Measurements from ENCODE around the gene MPHOSPH8.
A peak's percentile ranks its signal among the peaks of the same experiment; 100 is the strongest.
"Not testable (repeated sequence)": the region's sequence is repeated elsewhere in the genome, so short reads cannot be mapped to it uniquely, and the experiment has no call there.

The MPHOSPH8 gene

GRCh38 chr13:19634256-19634740 lies 839 bp downstream of the MPHOSPH8 start:
- Histone ChIP-seq H3K36me3 (ENCODE audit: control insufficient read depth, insufficient read depth, low read length) (no peaks in the 10 kb centered on the region), H3K27me3 (replicated peaks; ENCODE audit: control insufficient read depth, insufficient read depth, low read length) (no peaks in the 10 kb centered on the region), H3K4me3 (replicated peaks; ENCODE audit: low read depth, low read length) (peak overlapping the region; percentile 86)
- DNase-seq (ENCODE audit: extremely low read depth, insufficient read length): no peak
- TF ChIP-seq, protein P1, sequence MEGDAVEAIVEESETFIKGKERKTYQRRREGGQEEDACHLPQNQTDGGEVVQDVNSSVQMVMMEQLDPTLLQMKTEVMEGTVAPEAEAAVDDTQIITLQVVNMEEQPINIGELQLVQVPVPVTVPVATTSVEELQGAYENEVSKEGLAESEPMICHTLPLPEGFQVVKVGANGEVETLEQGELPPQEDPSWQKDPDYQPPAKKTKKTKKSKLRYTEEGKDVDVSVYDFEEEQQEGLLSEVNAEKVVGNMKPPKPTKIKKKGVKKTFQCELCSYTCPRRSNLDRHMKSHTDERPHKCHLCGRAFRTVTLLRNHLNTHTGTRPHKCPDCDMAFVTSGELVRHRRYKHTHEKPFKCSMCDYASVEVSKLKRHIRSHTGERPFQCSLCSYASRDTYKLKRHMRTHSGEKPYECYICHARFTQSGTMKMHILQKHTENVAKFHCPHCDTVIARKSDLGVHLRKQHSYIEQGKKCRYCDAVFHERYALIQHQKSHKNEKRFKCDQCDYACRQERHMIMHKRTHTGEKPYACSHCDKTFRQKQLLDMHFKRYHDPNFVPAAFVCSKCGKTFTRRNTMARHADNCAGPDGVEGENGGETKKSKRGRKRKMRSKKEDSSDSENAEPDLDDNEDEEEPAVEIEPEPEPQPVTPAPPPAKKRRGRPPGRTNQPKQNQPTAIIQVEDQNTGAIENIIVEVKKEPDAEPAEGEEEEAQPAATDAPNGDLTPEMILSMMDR (IDR thresholded peaks at IDR 0.05; ENCODE audit: insufficient read depth, low read length, poor library complexity, severe bottlenecking): no peak

- H3K27me3 ChIP-seq (replicated peaks; ENCODE audit: control insufficient read depth, insufficient read depth, low read length); H3K4me3 ChIP-seq (replicated peaks; ENCODE audit: low read depth, low read length); H3K36me3 ChIP-seq (ENCODE audit: control insufficient read depth, insufficient read depth, low read length); DNase-seq (ENCODE audit: extremely low read depth, insufficient read length): not testable (repeated sequence)
Measured at GRCh38 chr13:19635926-19636325, 2.5 kb downstream of the MPHOSPH8 start.

- no peak overlapping the region for H3K4me3 ChIP-seq (replicated peaks; ENCODE audit: low read depth, low read length)
- TF ChIP-seq, protein P1 (IDR thresholded peaks at IDR 0.05; ENCODE audit: insufficient read depth, low read length, poor library complexity, severe bottlenecking): no peak
Measured at GRCh38 chr13:19643652-19644051, 10.2 kb downstream of the MPHOSPH8 start.

GRCh38 chr13:19645000-19645399 lies 11.5 kb downstream of the MPHOSPH8 start:
- peaks cover 13% of the 10 kb centered on the region for H3K36me3 ChIP-seq (ENCODE audit: control insufficient read depth, insufficient read depth, low read length)
- H3K27me3 ChIP-seq (replicated peaks; ENCODE audit: control insufficient read depth, insufficient read depth, low read length): no peaks in the 10 kb centered on the region
- TF ChIP-seq, protein P1 (IDR thresholded peaks at IDR 0.05; ENCODE audit: insufficient read depth, low read length, poor library complexity, severe bottlenecking): no peak
- no peak for DNase-seq (ENCODE audit: extremely low read depth, insufficient read length)
- H3K4me3 ChIP-seq (replicated peaks; ENCODE audit: low read depth, low read length): no peak overlapping the region

More at GRCh38 chr13:19643652-19644051, 10.2 kb downstream of the MPHOSPH8 start:
- no peak for DNase-seq (ENCODE audit: extremely low read depth, insufficient read length)
- Histone ChIP-seq H3K27me3 (replicated peaks; ENCODE audit: control insufficient read depth, insufficient read depth, low read length) (no peaks in the 10 kb centered on the region), H3K36me3 (ENCODE audit: control insufficient read depth, insufficient read depth, low read length) (peaks cover 8% of the 10 kb centered on the region)

GRCh38 chr13:19646063-19646462 lies 12.6 kb downstream of the MPHOSPH8 start:
- TF ChIP-seq, protein P1 (IDR thresholded peaks at IDR 0.05; ENCODE audit: insufficient read depth, low read length, poor library complexity, severe bottlenecking): no peak
- Histone ChIP-seq H3K4me3 (replicated peaks; ENCODE audit: low read depth, low read length) (no peak overlapping the region), H3K36me3 (ENCODE audit: control insufficient read depth, insufficient read depth, low read length) (peaks cover 14% of the 10 kb centered on the region), H3K27me3 (replicated peaks; ENCODE audit: control insufficient read depth, insufficient read depth, low read length) (no peaks in the 10 kb centered on the region)
- DNase-seq (ENCODE audit: extremely low read depth, insufficient read length): no peak

DNA sequence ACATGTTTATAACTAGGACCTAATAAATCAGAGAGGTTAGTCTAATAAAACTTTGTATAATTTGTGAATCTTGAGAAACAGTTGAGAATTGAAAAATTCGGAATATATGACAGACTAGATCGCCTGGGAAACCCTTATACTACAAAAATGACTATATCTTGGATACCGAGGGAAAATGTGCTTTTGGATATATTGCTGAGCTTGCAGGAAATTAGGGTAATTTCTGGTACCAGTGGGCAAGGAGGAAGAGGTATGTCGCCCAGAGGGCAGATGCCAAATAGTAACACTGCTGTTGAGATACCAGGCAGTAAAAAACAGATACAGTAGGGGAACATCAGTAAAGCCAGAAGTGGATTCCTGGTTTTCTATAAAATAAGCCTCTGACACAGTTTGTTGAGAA lies 17.3 kb downstream of the MPHOSPH8 start:
- no peak for DNase-seq (ENCODE audit: extremely low read depth, insufficient read length)
- TF ChIP-seq, protein P1 (IDR thresholded peaks at IDR 0.05; ENCODE audit: insufficient read depth, low read length, poor library complexity, severe bottlenecking): no peak
- H3K27me3 ChIP-seq (replicated peaks; ENCODE audit: control insufficient read depth, insufficient read depth, low read length): no peaks in the 10 kb centered on the region
- peaks cover 12% of the 10 kb centered on the region for H3K36me3 ChIP-seq (ENCODE audit: control insufficient read depth, insufficient read depth, low read length)
- H3K4me3 ChIP-seq (replicated peaks; ENCODE audit: low read depth, low read length): no peak overlapping the region

Measured in GM06990 (cell line).